ENCODE data around the gene SYPL2.

- no peak for TF ChIP-seq BCL11A (IDR thresholded peaks at IDR 0.05; ENCODE audit: low read depth in 2 of 2, low read length in 2 of 2)
- TF ChIP-seq NRF1 (IDR thresholded peaks at IDR 0.05; ENCODE audit: low read depth, low read length), result no peak
- TF ChIP-seq CREB1 (IDR thresholded peaks at IDR 0.05), result no peak
- TF ChIP-seq CTCF (IDR thresholded peaks at IDR 0.05; ENCODE audit: control extremely low read depth in 1 of 3, insufficient read depth in 1 of 3, low read depth in 1 of 3, low read length in 3 of 3), result no peak
- no peak for TF ChIP-seq POLR2A (IDR thresholded peaks at IDR 0.05; ENCODE audit: control extremely low read depth in 1 of 2, low read depth in 2 of 2, low read length in 2 of 2)
- no peak for TF ChIP-seq RAD21 (IDR thresholded peaks at IDR 0.05 in 1 of 2, conservative IDR thresholded peaks at IDR 0.05 in 1 of 2; ENCODE audit: low read depth in 2 of 2, low read length in 2 of 2)
- TF ChIP-seq ATF2 (IDR thresholded peaks at IDR 0.05; ENCODE audit: low read length), result no peak
Measured at GRCh38 chr1:109493227-109493626, 26.9 kb downstream of the SYPL2 start.
